Upper lobe of left lung (tissue), 4 donors: ENCODE measurements around the gene KCNMB4.

Experiments
- EP300 ChIP-seq, 4 donors: sonication (generic); formaldehyde crosslinking; IDR thresholded peaks; one replicate each; pipeline ENCODE4 v1.5.1; 2017; ENCODE audit warnings: antibody characterized with exemption in 4 of 4, control low read depth in 2 of 4
- POLR2A ChIP-seq, 4 donors: fragments of 450-650 bp; IDR thresholded peaks; one replicate each; pipeline ENCODE4 v1.5.1; 2016 to 2017; ENCODE audit warnings: antibody characterized with exemption in 4 of 4, mild to moderate bottlenecking in 2 of 4
- POLR2AphosphoS5 ChIP-seq, 2 donors: sonication (generic); formaldehyde crosslinking; IDR thresholded peaks; one replicate each; pipeline ENCODE4 v1.5.1; 2017; ENCODE audit warnings: antibody characterized with exemption in 2 of 2
- TF ChIP-seq, protein P1 (sequence below), 6 experiments: fragments of 450-650 bp in 4 of 6; fragments of 200-600 bp in 2 of 6; sonication (generic) in 2 of 6; IDR thresholded peaks; one replicate each; pipeline ENCODE4 v1.5.1; 2016 to 2019; ENCODE audit warnings: antibody characterized with exemption in 6 of 6

DNA sequence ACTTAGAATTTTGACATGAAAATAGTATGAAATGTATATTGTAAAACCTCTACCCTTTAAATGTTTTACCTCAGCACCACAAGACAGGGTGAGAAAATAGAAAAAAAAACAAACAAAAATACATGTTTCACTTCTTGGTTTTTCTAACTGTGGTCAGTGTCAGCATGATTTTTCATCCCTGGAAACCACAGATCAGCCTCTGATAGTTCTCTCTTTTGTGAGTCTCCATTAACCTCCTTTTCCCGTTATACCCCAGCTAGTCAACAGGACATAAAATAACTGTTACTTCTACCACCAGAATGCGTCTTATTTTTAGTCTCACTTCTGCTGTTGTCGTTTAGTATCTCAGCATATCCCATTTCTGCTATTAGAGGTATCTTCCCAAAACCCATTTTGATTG is 48.3 kb upstream of the KCNMB4 start:
- TF ChIP-seq POLR2AphosphoS5 (IDR thresholded peaks at IDR 0.05) = no peak
- TF ChIP-seq, protein P1, sequence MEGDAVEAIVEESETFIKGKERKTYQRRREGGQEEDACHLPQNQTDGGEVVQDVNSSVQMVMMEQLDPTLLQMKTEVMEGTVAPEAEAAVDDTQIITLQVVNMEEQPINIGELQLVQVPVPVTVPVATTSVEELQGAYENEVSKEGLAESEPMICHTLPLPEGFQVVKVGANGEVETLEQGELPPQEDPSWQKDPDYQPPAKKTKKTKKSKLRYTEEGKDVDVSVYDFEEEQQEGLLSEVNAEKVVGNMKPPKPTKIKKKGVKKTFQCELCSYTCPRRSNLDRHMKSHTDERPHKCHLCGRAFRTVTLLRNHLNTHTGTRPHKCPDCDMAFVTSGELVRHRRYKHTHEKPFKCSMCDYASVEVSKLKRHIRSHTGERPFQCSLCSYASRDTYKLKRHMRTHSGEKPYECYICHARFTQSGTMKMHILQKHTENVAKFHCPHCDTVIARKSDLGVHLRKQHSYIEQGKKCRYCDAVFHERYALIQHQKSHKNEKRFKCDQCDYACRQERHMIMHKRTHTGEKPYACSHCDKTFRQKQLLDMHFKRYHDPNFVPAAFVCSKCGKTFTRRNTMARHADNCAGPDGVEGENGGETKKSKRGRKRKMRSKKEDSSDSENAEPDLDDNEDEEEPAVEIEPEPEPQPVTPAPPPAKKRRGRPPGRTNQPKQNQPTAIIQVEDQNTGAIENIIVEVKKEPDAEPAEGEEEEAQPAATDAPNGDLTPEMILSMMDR (IDR thresholded peaks at IDR 0.05) = no peak
- no peak for TF ChIP-seq EP300 (IDR thresholded peaks at IDR 0.05)
- TF ChIP-seq POLR2A (IDR thresholded peaks at IDR 0.05) = no peak
